HG03432 (cell line): ENCODE data around the gene RRN3.
"Not testable (repeated sequence)": the region's sequence is repeated elsewhere in the genome, so short reads cannot be mapped to it uniquely, and the experiment has no call there.

Experiments used
- ATAC-seq: cut with Tn5 transposase; IDR thresholded peaks from one replicate; pipeline ENCODE4 v1.9.1; 2021; ENCODE audit warnings: mild to moderate bottlenecking, moderate library complexity; ENCODE audit not compliant: unreplicated experiment

Gene RRN3

GRCh38 chr16:15093955-15094827 lies at the start of gene RRN3:
Gene RRN3 (minus strand): TSS chr16:15094272. CDS start chr16:15094233, 39 bp downstream.
- ATAC-seq: peak; percentile 97

GRCh38 chr16:15143601-15144091 lies 49.6 kb upstream of the RRN3 start:
- not testable (repeated sequence) for ATAC-seq

GRCh38 chr16:15142891-15143600 lies 49.0 kb upstream of the RRN3 start:
- ATAC-seq: not testable (repeated sequence)

GRCh38 chr16:15142107-15142890 lies 48.2 kb upstream of the RRN3 start:
- ATAC-seq: not testable (repeated sequence)

GRCh38 chr16:15141586-15141985 lies 47.5 kb upstream of the RRN3 start:
- no peak for ATAC-seq

GRCh38 chr16:15140444-15141365 lies 46.6 kb upstream of the RRN3 start:
- ATAC-seq: not testable (repeated sequence)

- not testable (repeated sequence) for ATAC-seq
These were observed 43.4 kb upstream of the RRN3 start for GRCh38 chr16:15137514-15137913.

- ATAC-seq: not testable (repeated sequence)
These were observed 41.6 kb upstream of the RRN3 start for GRCh38 chr16:15135483-15136360.

GRCh38 chr16:15134752-15135482 lies 40.8 kb upstream of the RRN3 start:
- ATAC-seq: not testable (repeated sequence)

- not testable (repeated sequence) for ATAC-seq
These were observed 39.5 kb upstream of the RRN3 start for GRCh38 chr16:15133554-15133953.

- ATAC-seq: not testable (repeated sequence)
These were observed 38.8 kb upstream of the RRN3 start for GRCh38 chr16:15132719-15133428.

- not testable (repeated sequence) for ATAC-seq
These were observed 37.0 kb upstream of the RRN3 start for GRCh38 chr16:15130943-15131700.

- not testable (repeated sequence) for ATAC-seq
These were observed 36.3 kb upstream of the RRN3 start for GRCh38 chr16:15130256-15130932.

GRCh38 chr16:15127641-15128425 lies 33.8 kb upstream of the RRN3 start:
- ATAC-seq: not testable (repeated sequence)

- not testable (repeated sequence) for ATAC-seq
These were observed 6.4 kb upstream of the RRN3 start for GRCh38 chr16:15100372-15100987.
